B cell (primary cell): Measurements from ENCODE around the gene BLCAP.

Experiments
- CTCF ChIP-seq: fragments of 200-600 bp; IDR thresholded peaks from one replicate; pipeline ENCODE4 v1.8.0; 2022; ENCODE audit warnings: antibody characterized with exemption, mild to moderate bottlenecking
- EZH2 ChIP-seq: IDR thresholded peaks from 2 replicates; pipeline ENCODE4 v1.6.1; 2012; ENCODE audit warnings: borderline replicate concordance, low read depth, mild to moderate bottlenecking, moderate library complexity, low read length; ENCODE audit not compliant: insufficient read depth, poor library complexity, severe bottlenecking

- TF ChIP-seq CTCF (no peak), EZH2 (no peak)
Observed at GRCh38 chr20:37523012-37523391, 4.7 kb downstream of the BLCAP start.
